Measurements from ENCODE around the gene NOS1. TPM values are rescaled to one million over a fixed set of nuclear protein-coding genes. Genes with fewer than 3 reads are reported as not detected.
"Not testable (repeated sequence)": the region's sequence is repeated elsewhere in the genome, so short reads cannot be mapped to it uniquely, and the experiment has no call there.

NOS1 gene
- total RNA-seq: not detected in 2 replicates

GRCh38 chr12:117361347-117361751 lies at the start of gene NOS1:
Gene NOS1 (minus strand): TSS chr12:117361626. CDS start chr12:117331069, 30,557 bp downstream.
- H3K4me1 Mint-ChIP-seq (ENCODE audit: low read depth): no peaks in the 10 kb centered on the region
- no peak for DNase-seq (ENCODE audit: low spot score)
- no peaks in the 10 kb centered on the region for H3K9me3 Mint-ChIP-seq
- peaks cover 37% of the 10 kb centered on the region for H3K27me3 Mint-ChIP-seq (ENCODE audit: low read depth)
- H3K27ac Mint-ChIP-seq: no peak within 1 kb of the TSS
- H3K4me3 Mint-ChIP-seq (ENCODE audit: low read depth): no peak within 1 kb of the TSS
- H3K36me3 Mint-ChIP-seq (ENCODE audit: low read depth): no peaks in the 10 kb centered on the region
- intact Hi-C loops (cut with micrococcal nuclease): no loop called here

- no peaks in the 10 kb centered on the region for H3K9me3 Mint-ChIP-seq
- H3K4me1 Mint-ChIP-seq (ENCODE audit: low read depth): no peaks in the 10 kb centered on the region
- no peaks in the 10 kb centered on the region for H3K36me3 Mint-ChIP-seq (ENCODE audit: low read depth)
- H3K4me3 Mint-ChIP-seq (ENCODE audit: low read depth): no peak overlapping the region
- intact Hi-C loops (cut with micrococcal nuclease): no loop called here
- H3K27ac Mint-ChIP-seq: no peak overlapping the region
- DNase-seq (ENCODE audit: low spot score): no peak
- H3K27me3 Mint-ChIP-seq (ENCODE audit: low read depth): no peaks in the 10 kb centered on the region
Measured at GRCh38 chr12:117409286-117409685, 47.9 kb upstream of the NOS1 start.

GRCh38 chr12:117408161-117408791 lies 46.9 kb upstream of the NOS1 start:
- no peak overlapping the region for H3K27ac Mint-ChIP-seq
- intact Hi-C loops (cut with micrococcal nuclease): no loop called here
- H3K36me3 Mint-ChIP-seq (ENCODE audit: low read depth): no peaks in the 10 kb centered on the region
- no peaks in the 10 kb centered on the region for H3K9me3 Mint-ChIP-seq
- H3K27me3 Mint-ChIP-seq (ENCODE audit: low read depth): no peaks in the 10 kb centered on the region
- no peaks in the 10 kb centered on the region for H3K4me1 Mint-ChIP-seq (ENCODE audit: low read depth)
- DNase-seq (ENCODE audit: low spot score): no peak
- no peak overlapping the region for H3K4me3 Mint-ChIP-seq (ENCODE audit: low read depth)

- no peaks in the 10 kb centered on the region for H3K27me3 Mint-ChIP-seq (ENCODE audit: low read depth)
Measured at GRCh38 chr12:117404940-117405339, 43.5 kb upstream of the NOS1 start.

GRCh38 chr12:117404203-117404853 lies 42.9 kb upstream of the NOS1 start:
- no peak for DNase-seq (ENCODE audit: low spot score)
- peaks cover 11% of the 10 kb centered on the region for H3K9me3 Mint-ChIP-seq
- no peak overlapping the region for H3K27ac Mint-ChIP-seq
- no peaks in the 10 kb centered on the region for H3K36me3 Mint-ChIP-seq (ENCODE audit: low read depth)
- no peak overlapping the region for H3K4me3 Mint-ChIP-seq (ENCODE audit: low read depth)
- H3K27me3 Mint-ChIP-seq (ENCODE audit: low read depth): no peaks in the 10 kb centered on the region
- intact Hi-C loops (cut with micrococcal nuclease): no loop called here
- H3K4me1 Mint-ChIP-seq (ENCODE audit: low read depth): no peaks in the 10 kb centered on the region

More at GRCh38 chr12:117404940-117405339, 43.5 kb upstream of the NOS1 start:
- DNase-seq (ENCODE audit: low spot score): no peak
- Mint-ChIP-seq H3K36me3 (ENCODE audit: low read depth) (no peaks in the 10 kb centered on the region), H3K9me3 (peaks cover 9% of the 10 kb centered on the region), H3K4me3 (ENCODE audit: low read depth) (no peak overlapping the region), H3K4me1 (ENCODE audit: low read depth) (no peaks in the 10 kb centered on the region), H3K27ac (no peak overlapping the region)
- intact Hi-C loops (cut with micrococcal nuclease): no loop called here

- peaks cover 15% of the 10 kb centered on the region for H3K9me3 Mint-ChIP-seq
- H3K27me3 Mint-ChIP-seq (ENCODE audit: low read depth): no peaks in the 10 kb centered on the region
- intact Hi-C loops (cut with micrococcal nuclease): no loop called here
- DNase-seq (ENCODE audit: low spot score): no peak
- no peak overlapping the region for H3K4me3 Mint-ChIP-seq (ENCODE audit: low read depth)
- no peak overlapping the region for H3K27ac Mint-ChIP-seq
- no peaks in the 10 kb centered on the region for H3K36me3 Mint-ChIP-seq (ENCODE audit: low read depth)
- no peaks in the 10 kb centered on the region for H3K4me1 Mint-ChIP-seq (ENCODE audit: low read depth)
Measured at GRCh38 chr12:117403586-117404139, 42.2 kb upstream of the NOS1 start.

GRCh38 chr12:117402363-117402762 lies 40.9 kb upstream of the NOS1 start:
- intact Hi-C loops (cut with micrococcal nuclease): no loop called here
- H3K4me3 Mint-ChIP-seq (ENCODE audit: low read depth): no peak overlapping the region

GRCh38 chr12:117400912-117401311 lies 39.5 kb upstream of the NOS1 start:
- H3K4me3 Mint-ChIP-seq (ENCODE audit: low read depth): no peak overlapping the region
- H3K4me1 Mint-ChIP-seq (ENCODE audit: low read depth): no peaks in the 10 kb centered on the region
- H3K9me3 Mint-ChIP-seq: peaks cover 15% of the 10 kb centered on the region
- DNase-seq (ENCODE audit: low spot score): no peak
- H3K27ac Mint-ChIP-seq: no peak overlapping the region
- H3K27me3 Mint-ChIP-seq (ENCODE audit: low read depth): no peaks in the 10 kb centered on the region
- intact Hi-C loops (cut with micrococcal nuclease): no loop called here
- no peaks in the 10 kb centered on the region for H3K36me3 Mint-ChIP-seq (ENCODE audit: low read depth)

More at GRCh38 chr12:117402363-117402762, 40.9 kb upstream of the NOS1 start:
- peaks cover 15% of the 10 kb centered on the region for H3K9me3 Mint-ChIP-seq
- no peaks in the 10 kb centered on the region for H3K4me1 Mint-ChIP-seq (ENCODE audit: low read depth)
- H3K27ac Mint-ChIP-seq: no peak overlapping the region
- no peaks in the 10 kb centered on the region for H3K36me3 Mint-ChIP-seq (ENCODE audit: low read depth)
- H3K27me3 Mint-ChIP-seq (ENCODE audit: low read depth): no peaks in the 10 kb centered on the region
- no peak for DNase-seq (ENCODE audit: low spot score)

- intact Hi-C loops (cut with micrococcal nuclease); H3K27me3 Mint-ChIP-seq (ENCODE audit: low read depth); H3K36me3 Mint-ChIP-seq (ENCODE audit: low read depth); H3K27ac Mint-ChIP-seq; H3K4me3 Mint-ChIP-seq (ENCODE audit: low read depth); H3K4me1 Mint-ChIP-seq (ENCODE audit: low read depth); DNase-seq (ENCODE audit: low spot score): not testable (repeated sequence)
- peaks cover 15% of the 10 kb centered on the region for H3K9me3 Mint-ChIP-seq
Measured at GRCh38 chr12:117398482-117398881, 37.1 kb upstream of the NOS1 start.

- DNase-seq (ENCODE audit: low spot score): no peak
- H3K36me3 Mint-ChIP-seq (ENCODE audit: low read depth): no peaks in the 10 kb centered on the region
- H3K9me3 Mint-ChIP-seq: peaks cover 6% of the 10 kb centered on the region
- H3K4me1 Mint-ChIP-seq (ENCODE audit: low read depth): no peaks in the 10 kb centered on the region
- H3K4me3 Mint-ChIP-seq (ENCODE audit: low read depth): no peak overlapping the region
- intact Hi-C loops (cut with micrococcal nuclease): no loop called here
- H3K27me3 Mint-ChIP-seq (ENCODE audit: low read depth): no peaks in the 10 kb centered on the region
- no peak overlapping the region for H3K27ac Mint-ChIP-seq
Measured at GRCh38 chr12:117395766-117396165, 34.3 kb upstream of the NOS1 start.

- no peaks in the 10 kb centered on the region for H3K4me1 Mint-ChIP-seq (ENCODE audit: low read depth)
- H3K4me3 Mint-ChIP-seq (ENCODE audit: low read depth): no peak overlapping the region
- peaks cover 5% of the 10 kb centered on the region for H3K9me3 Mint-ChIP-seq
- DNase-seq (ENCODE audit: low spot score): no peak
- intact Hi-C loops (cut with micrococcal nuclease): no loop called here
- no peak overlapping the region for H3K27ac Mint-ChIP-seq
- H3K36me3 Mint-ChIP-seq (ENCODE audit: low read depth): no peaks in the 10 kb centered on the region
- H3K27me3 Mint-ChIP-seq (ENCODE audit: low read depth): no peaks in the 10 kb centered on the region
Measured at GRCh38 chr12:117394491-117394890, 33.1 kb upstream of the NOS1 start.

- no peak overlapping the region for H3K4me3 Mint-ChIP-seq (ENCODE audit: low read depth)
- H3K27me3 Mint-ChIP-seq (ENCODE audit: low read depth): no peaks in the 10 kb centered on the region
- no peak for DNase-seq (ENCODE audit: low spot score)
- intact Hi-C loops (cut with micrococcal nuclease): no loop called here
- no peaks in the 10 kb centered on the region for H3K4me1 Mint-ChIP-seq (ENCODE audit: low read depth)
- no peaks in the 10 kb centered on the region for H3K9me3 Mint-ChIP-seq
- H3K36me3 Mint-ChIP-seq (ENCODE audit: low read depth): no peaks in the 10 kb centered on the region
- no peak overlapping the region for H3K27ac Mint-ChIP-seq
Measured at GRCh38 chr12:117393656-117394055, 32.2 kb upstream of the NOS1 start.

- no peaks in the 10 kb centered on the region for H3K4me1 Mint-ChIP-seq (ENCODE audit: low read depth)
- H3K9me3 Mint-ChIP-seq: no peaks in the 10 kb centered on the region
- H3K27ac Mint-ChIP-seq: no peak overlapping the region
- no peaks in the 10 kb centered on the region for H3K36me3 Mint-ChIP-seq (ENCODE audit: low read depth)
- H3K27me3 Mint-ChIP-seq (ENCODE audit: low read depth): no peaks in the 10 kb centered on the region
- H3K4me3 Mint-ChIP-seq (ENCODE audit: low read depth): no peak overlapping the region
- intact Hi-C loops (cut with micrococcal nuclease): no loop called here
- no peak for DNase-seq (ENCODE audit: low spot score)
Measured at GRCh38 chr12:117390866-117391265, 29.4 kb upstream of the NOS1 start.
